Astrocyte (in vitro differentiated cells and primary cell): ENCODE measurements around the gene PPFIBP1. TPM values are rescaled to one million over a fixed set of nuclear protein-coding genes. Genes with fewer than 3 reads are reported as not detected.
"Not testable (repeated sequence)": the region's sequence is repeated elsewhere in the genome, so short reads cannot be mapped to it uniquely, and the experiment has no call there.

Experiments used
- DNase-seq: peaks from one replicate; pipeline ENCODE4 v3.0.0-alpha.2; 2010; ENCODE audit warnings: low read depth
- FAIRE-seq: peaks from 2 replicates; lab custom pipeline; 2011; peaks lifted over from hg19 to GRCh38; lab: Jason Lieb, UNC
- H2AFZ ChIP-seq: 2 replicates; pipeline ENCODE4 v1.6.0; 2012; ENCODE audit warnings: low read depth, low read length, inconsistent platforms
- H3K27ac ChIP-seq: 2 replicates; pipeline ENCODE4 v1.5.1; 2011; ENCODE audit warnings: low read depth, low read length, inconsistent platforms
- H3K27me3 ChIP-seq: 2 replicates; pipeline ENCODE4 v1.6.0; 2011; ENCODE audit warnings: low read length, inconsistent platforms; ENCODE audit not compliant: insufficient read depth
- H3K36me3 ChIP-seq: 2 replicates; pipeline ENCODE4 v1.5.1; 2011; ENCODE audit warnings: low read length, inconsistent platforms; ENCODE audit not compliant: insufficient read depth
- H3K4me1 ChIP-seq: 2 replicates; pipeline ENCODE4 v1.5.1; 2011; ENCODE audit warnings: low read length, inconsistent platforms; ENCODE audit not compliant: insufficient read depth
- H3K4me2 ChIP-seq: 2 replicates; pipeline ENCODE4 v1.6.0; 2012; ENCODE audit warnings: low read length, inconsistent platforms
- H3K4me3 ChIP-seq: 2 replicates; pipeline ENCODE4 v1.5.1; 2011; ENCODE audit warnings: low read depth, mild to moderate bottlenecking, low read length, inconsistent platforms; ENCODE audit not compliant: insufficient read depth
- H3K79me2 ChIP-seq: 2 replicates; pipeline ENCODE4 v1.6.0; 2012; ENCODE audit warnings: mild to moderate bottlenecking, low read length, inconsistent platforms; ENCODE audit not compliant: insufficient read depth
- H3K9ac ChIP-seq: 2 replicates; pipeline ENCODE4 v1.6.0; 2012; ENCODE audit warnings: mild to moderate bottlenecking, low read length, inconsistent platforms
- H3K9me3 ChIP-seq: 2 replicates; pipeline ENCODE4 v1.5.1; 2012; ENCODE audit warnings: low read depth, mild to moderate bottlenecking, low read length, inconsistent platforms; ENCODE audit not compliant: insufficient read depth
- H4K20me1 ChIP-seq: 2 replicates; pipeline ENCODE4 v1.6.0; 2012; ENCODE audit warnings: low read length, inconsistent platforms; ENCODE audit not compliant: insufficient read depth
- H3K27ac Mint-ChIP-seq: one replicate; pipeline ENCODE4 v1.8.0; 2021; ENCODE audit warnings: mild to moderate bottlenecking, mixed read lengths; ENCODE audit not compliant: unreplicated experiment
- H3K27me3 Mint-ChIP-seq: one replicate; pipeline ENCODE4 v1.8.0; 2021; ENCODE audit warnings: low read depth, mixed read lengths; ENCODE audit not compliant: unreplicated experiment
- H3K36me3 Mint-ChIP-seq: one replicate; pipeline ENCODE4 v1.8.0; 2021; ENCODE audit warnings: low read depth, mixed read lengths; ENCODE audit not compliant: unreplicated experiment
- H3K4me1 Mint-ChIP-seq: one replicate; pipeline ENCODE4 v1.8.0; 2021; ENCODE audit warnings: low read depth, mixed read lengths; ENCODE audit not compliant: unreplicated experiment
- H3K4me3 Mint-ChIP-seq: one replicate; pipeline ENCODE4 v1.8.0; 2021; ENCODE audit warnings: mild to moderate bottlenecking, moderate library complexity, mixed read lengths; ENCODE audit not compliant: unreplicated experiment
- H3K9me3 Mint-ChIP-seq: one replicate; pipeline ENCODE4 v1.8.0; 2021; ENCODE audit warnings: mild to moderate bottlenecking, mixed read lengths; ENCODE audit not compliant: unreplicated experiment
- EZH2 ChIP-seq: IDR thresholded peaks from 2 replicates; pipeline ENCODE4 v1.6.1; 2012; ENCODE audit warnings: mild to moderate bottlenecking, low read length, inconsistent platforms; ENCODE audit not compliant: insufficient read depth
- total RNA-seq: library from RNA; stranded (reverse); gene quantifications from 2 replicates; pipeline ENCODE4 v1.2.1, GENCODE V29; 2021
- TF ChIP-seq, protein P1 (sequence below): IDR thresholded peaks from 2 replicates; pipeline ENCODE4 v1.5.1; 2011; ENCODE audit warnings: low read depth, mild to moderate bottlenecking, inconsistent platforms, low read length, moderate library complexity; ENCODE audit not compliant: insufficient read depth

The PPFIBP1 gene
- total RNA-seq, 1 donor from 2014 or later, result 147 TPM

DNA sequence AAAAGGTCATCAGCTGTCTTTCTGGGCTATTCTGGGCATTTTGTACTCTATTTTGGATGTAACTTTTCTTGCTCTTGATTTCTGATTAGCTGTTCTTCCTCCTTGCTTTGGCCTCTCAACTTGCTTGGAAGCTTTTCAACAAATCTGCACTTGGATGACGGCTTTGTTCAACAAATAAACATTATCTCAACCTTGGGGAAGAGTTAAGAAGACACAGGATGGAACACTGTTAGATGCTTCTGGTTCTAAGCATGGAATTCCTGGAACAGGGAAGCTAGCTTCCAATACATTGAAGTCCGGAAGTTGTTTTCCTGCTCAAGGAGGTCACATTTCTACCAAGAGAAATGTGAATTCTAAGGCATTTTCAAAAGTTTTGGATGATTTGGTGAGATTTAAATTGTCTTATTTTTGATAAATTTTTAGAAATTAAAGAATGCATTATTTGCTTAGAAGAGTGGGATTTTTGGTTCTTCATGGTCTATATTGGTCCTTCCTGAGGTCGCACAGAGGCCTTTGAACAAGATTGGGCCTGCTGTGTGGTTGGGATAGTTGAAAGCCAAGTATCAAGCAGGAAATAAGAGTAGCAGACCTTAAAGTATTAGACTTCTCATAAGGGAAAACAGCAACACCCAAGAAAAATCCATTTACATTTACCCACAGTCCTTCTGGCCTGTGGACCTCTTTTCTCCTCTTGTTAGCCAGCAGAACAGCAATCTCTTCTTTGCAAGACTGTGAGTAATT is 59.2 kb downstream of the PPFIBP1 start:
- no peak overlapping the region for H3K27ac ChIP-seq
- no peak for TF ChIP-seq EZH2
- TF ChIP-seq, protein P1, sequence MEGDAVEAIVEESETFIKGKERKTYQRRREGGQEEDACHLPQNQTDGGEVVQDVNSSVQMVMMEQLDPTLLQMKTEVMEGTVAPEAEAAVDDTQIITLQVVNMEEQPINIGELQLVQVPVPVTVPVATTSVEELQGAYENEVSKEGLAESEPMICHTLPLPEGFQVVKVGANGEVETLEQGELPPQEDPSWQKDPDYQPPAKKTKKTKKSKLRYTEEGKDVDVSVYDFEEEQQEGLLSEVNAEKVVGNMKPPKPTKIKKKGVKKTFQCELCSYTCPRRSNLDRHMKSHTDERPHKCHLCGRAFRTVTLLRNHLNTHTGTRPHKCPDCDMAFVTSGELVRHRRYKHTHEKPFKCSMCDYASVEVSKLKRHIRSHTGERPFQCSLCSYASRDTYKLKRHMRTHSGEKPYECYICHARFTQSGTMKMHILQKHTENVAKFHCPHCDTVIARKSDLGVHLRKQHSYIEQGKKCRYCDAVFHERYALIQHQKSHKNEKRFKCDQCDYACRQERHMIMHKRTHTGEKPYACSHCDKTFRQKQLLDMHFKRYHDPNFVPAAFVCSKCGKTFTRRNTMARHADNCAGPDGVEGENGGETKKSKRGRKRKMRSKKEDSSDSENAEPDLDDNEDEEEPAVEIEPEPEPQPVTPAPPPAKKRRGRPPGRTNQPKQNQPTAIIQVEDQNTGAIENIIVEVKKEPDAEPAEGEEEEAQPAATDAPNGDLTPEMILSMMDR, result no peak
- no peaks in the 10 kb centered on the region for H3K27me3 Mint-ChIP-seq
- peaks cover 6% of the 10 kb centered on the region for H3K4me1 ChIP-seq
- no peak overlapping the region for H3K4me2 ChIP-seq
- no peaks in the 10 kb centered on the region for H3K9me3 ChIP-seq
- H3K27ac Mint-ChIP-seq, result no peak overlapping the region
- H3K4me1 Mint-ChIP-seq, result peaks cover 42% of the 10 kb centered on the region
- H3K4me3 ChIP-seq, result no peak overlapping the region
- peaks cover 16% of the 10 kb centered on the region for H3K36me3 ChIP-seq
- no peaks in the 10 kb centered on the region for H3K27me3 ChIP-seq
- peaks cover 32% of the 10 kb centered on the region for H4K20me1 ChIP-seq
- H3K79me2 ChIP-seq, result peaks cover 87% of the 10 kb centered on the region
- no peak overlapping the region for H2AFZ ChIP-seq
- DNase-seq (no peak), FAIRE-seq (no peak)
- no peak overlapping the region for H3K9ac ChIP-seq
- H3K9me3 Mint-ChIP-seq, result no peaks in the 10 kb centered on the region
- no peak overlapping the region for H3K4me3 Mint-ChIP-seq
- H3K36me3 Mint-ChIP-seq, result peaks cover 9% of the 10 kb centered on the region

DNA sequence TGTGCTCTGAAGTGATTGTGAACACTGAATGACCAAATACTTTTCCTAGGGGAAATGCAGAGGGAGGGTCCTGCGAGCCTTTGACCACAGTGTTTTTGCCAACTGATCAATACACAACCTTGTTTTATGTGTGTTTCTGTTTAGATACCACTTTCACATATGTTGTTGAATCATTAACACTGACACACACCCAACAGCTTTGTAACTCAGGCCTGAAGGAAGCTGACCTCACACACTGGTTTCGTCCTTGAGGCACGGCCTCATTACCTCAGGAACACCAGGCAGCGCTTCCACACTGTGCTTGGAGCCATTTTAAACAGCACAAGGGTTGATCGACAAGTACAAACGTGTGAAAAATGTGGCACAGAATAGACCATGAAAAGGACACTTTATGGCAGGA is 60.0 kb downstream of the PPFIBP1 start:
- H3K4me1 ChIP-seq, result peaks cover 6% of the 10 kb centered on the region
- Mint-ChIP-seq H3K27ac (no peak overlapping the region), H3K36me3 (peaks cover 8% of the 10 kb centered on the region), H3K4me3 (peak overlapping the region; percentile 61), H3K27me3 (no peaks in the 10 kb centered on the region), H3K9me3 (no peaks in the 10 kb centered on the region), H3K4me1 (peaks cover 38% of the 10 kb centered on the region)
- peaks cover 36% of the 10 kb centered on the region for H4K20me1 ChIP-seq
- peaks cover 90% of the 10 kb centered on the region for H3K79me2 ChIP-seq
- no peak overlapping the region for H3K4me3 ChIP-seq
- no peak for DNase-seq
- no peak overlapping the region for H2AFZ ChIP-seq
- no peak overlapping the region for H3K27ac ChIP-seq
- no peak for TF ChIP-seq EZH2
- TF ChIP-seq, protein P1, result no peak
- no peaks in the 10 kb centered on the region for H3K9me3 ChIP-seq
- no peak overlapping the region for H3K4me2 ChIP-seq
- H3K36me3 ChIP-seq, result peaks cover 11% of the 10 kb centered on the region
- no peaks in the 10 kb centered on the region for H3K27me3 ChIP-seq
- H3K9ac ChIP-seq, result no peak overlapping the region
- no peak for FAIRE-seq

DNA sequence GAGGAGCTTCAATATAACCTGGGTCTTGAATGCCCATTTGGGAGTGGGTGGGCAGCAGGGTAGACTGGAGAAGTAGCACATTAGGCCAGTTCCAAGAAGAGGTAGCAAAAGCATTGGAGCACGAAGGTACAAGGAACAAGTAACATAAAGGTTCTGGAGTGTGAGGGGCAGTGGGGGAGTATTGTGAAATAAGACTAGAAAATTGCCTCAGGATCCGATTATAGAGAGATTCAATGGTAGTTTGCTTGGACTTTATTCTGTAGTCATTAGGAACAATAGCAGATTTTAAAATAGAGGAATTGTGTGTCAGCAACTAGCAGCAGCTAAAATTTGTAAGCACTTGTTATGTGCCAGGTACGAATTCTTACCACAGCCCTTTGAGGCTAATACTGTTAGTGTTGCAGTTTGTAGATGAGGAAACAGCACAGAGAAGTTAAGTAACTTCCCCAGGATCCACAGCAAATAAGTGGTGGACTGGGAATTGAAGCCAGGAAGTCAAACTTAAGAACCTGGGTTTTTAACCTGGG is 61.8 kb downstream of the PPFIBP1 start:
- H3K27ac Mint-ChIP-seq, result no peak overlapping the region
- H3K4me1 Mint-ChIP-seq, result peaks cover 32% of the 10 kb centered on the region
- TF ChIP-seq, protein P1, result no peak
- TF ChIP-seq EZH2, result no peak
- Histone ChIP-seq H3K9ac (no peak overlapping the region), H2AFZ (no peak overlapping the region), H4K20me1 (peaks cover 41% of the 10 kb centered on the region), H3K27ac (no peak overlapping the region), H3K4me1 (peaks cover 6% of the 10 kb centered on the region), H3K27me3 (no peaks in the 10 kb centered on the region), H3K4me2 (no peak overlapping the region), H3K79me2 (peaks cover 94% of the 10 kb centered on the region), H3K9me3 (no peaks in the 10 kb centered on the region), H3K36me3 (peaks cover 2% of the 10 kb centered on the region), H3K4me3 (no peak overlapping the region)
- H3K9me3 Mint-ChIP-seq, result no peaks in the 10 kb centered on the region
- no peak for FAIRE-seq
- H3K27me3 Mint-ChIP-seq, result no peaks in the 10 kb centered on the region
- H3K36me3 Mint-ChIP-seq, result peaks cover 6% of the 10 kb centered on the region
- no peak for DNase-seq
- H3K4me3 Mint-ChIP-seq, result no peak overlapping the region

DNA sequence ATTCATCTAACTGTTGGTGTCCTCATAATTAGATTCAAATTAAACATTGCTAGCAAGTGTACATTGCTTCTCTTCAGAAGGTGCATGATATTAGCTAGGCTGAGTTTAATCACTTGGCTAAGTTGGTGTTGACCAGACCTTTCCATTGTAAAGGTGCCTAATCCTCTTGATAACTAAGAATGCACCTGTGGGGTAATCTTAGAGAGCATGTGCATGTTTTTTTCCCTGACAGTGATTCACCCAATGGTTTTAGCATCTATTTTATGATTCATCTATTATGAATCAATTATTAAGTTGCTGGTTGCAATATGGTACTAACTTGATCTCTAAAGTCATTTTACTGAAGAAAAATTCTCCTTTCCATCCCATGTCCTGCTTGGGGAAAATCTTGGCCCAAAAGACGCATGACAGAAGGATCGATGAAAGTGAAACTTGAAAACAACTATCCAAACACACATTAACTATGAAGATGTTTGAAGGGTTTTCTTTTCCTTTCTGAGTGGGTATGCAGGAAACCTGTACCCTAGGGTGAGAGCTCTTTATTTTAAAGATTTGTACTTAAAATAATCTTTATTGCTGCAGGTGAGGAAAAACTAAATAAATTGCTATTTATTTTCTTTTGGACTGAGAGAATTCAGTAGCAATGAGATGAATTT is 64.2 kb downstream of the PPFIBP1 start:
- not testable (repeated sequence) for H3K4me3 Mint-ChIP-seq, H3K4me3 ChIP-seq, H2AFZ ChIP-seq, H3K36me3 Mint-ChIP-seq, H3K27me3 ChIP-seq, H3K4me2 ChIP-seq, H3K9me3 ChIP-seq, H3K27me3 Mint-ChIP-seq, H3K9ac ChIP-seq, DNase-seq, H3K9me3 Mint-ChIP-seq, H3K36me3 ChIP-seq, H3K27ac ChIP-seq, H3K27ac Mint-ChIP-seq
- peaks cover 18% of the 10 kb centered on the region for H3K4me1 Mint-ChIP-seq
- Histone ChIP-seq H3K4me1 (peaks cover 14% of the 10 kb centered on the region), H4K20me1 (peaks cover 54% of the 10 kb centered on the region), H3K79me2 (peaks cover 92% of the 10 kb centered on the region)
- FAIRE-seq, result peak; percentile 32
